Esophagus muscularis mucosa (tissue), 4 donors: ENCODE data around the gene LRRN2. TPM values are rescaled to one million over a fixed set of nuclear protein-coding genes. Genes with fewer than 3 reads are reported as not detected.

ENCODE experiments used
- DNase-seq: peaks from one replicate; pipeline ENCODE4 v3.0.0-alpha.2; 2017; ENCODE audit errors: extremely low spot score
- H3K27ac ChIP-seq, 4 donors: fragments of 200-600 bp; sonication (generic); replicated peaks in 1 of 4; 1 replicate in 3 of 4; 2 replicates in 1 of 4; pipeline ENCODE4 v1.5.1; 2016 to 2019; ENCODE audit warnings: mild to moderate bottlenecking in 1 of 4
- H3K27me3 ChIP-seq, 4 donors: fragments of 200-600 bp; sonication (generic); one replicate each; pipeline versions ENCODE4 v1.5.1 to v1.6.0; 2016 to 2019
- H3K36me3 ChIP-seq, 4 donors: fragments of 200-600 bp; sonication (generic); one replicate each; pipeline ENCODE4 v1.5.1; 2016 to 2019
- H3K4me1 ChIP-seq, 4 donors: fragments of 200-600 bp; sonication (generic); one replicate each; pipeline ENCODE4 v1.5.1; 2016 to 2019
- H3K4me3 ChIP-seq, 4 donors: fragments of 200-600 bp; sonication (generic); 1 replicate in 2 of 4; 2 replicates in 2 of 4; pipeline ENCODE4 v1.5.1; 2016 to 2019; ENCODE audit warnings: mild to moderate bottlenecking in 4 of 4, moderate library complexity in 1 of 4
- H3K9me3 ChIP-seq, 4 donors: fragments of 200-600 bp; sonication (generic); 1 replicate in 3 of 4; 2 replicates in 1 of 4; pipeline ENCODE4 v1.5.1; 2016 to 2019
- CTCF ChIP-seq, 3 experiments: fragments of 200-600 bp in 2 of 3; fragments of 450-650 bp in 1 of 3; sonication (generic) in 2 of 3; IDR thresholded peaks; one replicate each; pipeline ENCODE4 v1.5.1; 2017 to 2019; ENCODE audit warnings: antibody characterized with exemption in 3 of 3, mild to moderate bottlenecking in 2 of 3, moderate library complexity in 1 of 3
- EP300 ChIP-seq: sonication (generic); formaldehyde crosslinking; IDR thresholded peaks from one replicate; pipeline ENCODE4 v1.6.1; 2017; ENCODE audit warnings: antibody characterized with exemption
- POLR2A ChIP-seq: fragments of 450-650 bp; IDR thresholded peaks from one replicate; pipeline ENCODE4 v1.6.1; 2017; ENCODE audit warnings: antibody characterized with exemption, moderate library complexity, mild to moderate bottlenecking, low read depth
- POLR2AphosphoS5 ChIP-seq, 2 donors: sonication (generic); formaldehyde crosslinking; IDR thresholded peaks; one replicate each; pipeline ENCODE4 v1.6.1; 2017; ENCODE audit warnings: antibody characterized with exemption in 2 of 2
- WGBS: methylation state at CpG from one replicate; pipeline ENCODE4 v1.1.5; 2018; 5-methylcytosine and 5-hydroxymethylcytosine counted together
- intact Hi-C: fragments of 100-400 bp; cut with DNase I; formaldehyde crosslinking; loops from one replicate; pipeline ENCODE4 v1.15.1; 2023
- total RNA-seq, 4 donors: library from RNA; depleted of rRNA; stranded (reverse); fragments of >200 nt; gene quantifications; one replicate each; pipeline versions ENCODE4 v1.1.0 to v1.2.1, GENCODE V29; 2016

LRRN2 gene
- total RNA-seq, 4 donors from 2014 or later = 3.6 to 15.2 (median 5.0) TPM

GRCh38 chr1:204574865-204575163, 110.7 kb downstream of the LRRN2 start:
- H3K36me3 ChIP-seq = peaks cover 0 to 19% (median 3%) of the 10 kb centered on the region in 4 donors
- TF ChIP-seq POLR2A (no peak), EP300 (no peak), POLR2AphosphoS5 (IDR thresholded peaks at IDR 0.05) (no peak), CTCF (IDR thresholded peaks at IDR 0.05) (no peak)
- 59% methylated on average over 3 of the region's 3 CpGs for WGBS
- no peak overlapping the region for H3K4me3 ChIP-seq
- H3K27ac ChIP-seq = peak overlapping the region in 1 of 4 donors; percentile 31
- intact Hi-C loops = loop anchor here (10.0 kb wide), 1 partner anchor 100 kb away; no protein-coding TSS in a partner anchor
- H3K27me3 ChIP-seq = no peaks in the 10 kb centered on the region
- H3K9me3 ChIP-seq = no peaks in the 10 kb centered on the region
- DNase-seq = no peak
- peaks cover 6 to 31% (median 22%) of the 10 kb centered on the region in 4 donors for H3K4me1 ChIP-seq

DNA sequence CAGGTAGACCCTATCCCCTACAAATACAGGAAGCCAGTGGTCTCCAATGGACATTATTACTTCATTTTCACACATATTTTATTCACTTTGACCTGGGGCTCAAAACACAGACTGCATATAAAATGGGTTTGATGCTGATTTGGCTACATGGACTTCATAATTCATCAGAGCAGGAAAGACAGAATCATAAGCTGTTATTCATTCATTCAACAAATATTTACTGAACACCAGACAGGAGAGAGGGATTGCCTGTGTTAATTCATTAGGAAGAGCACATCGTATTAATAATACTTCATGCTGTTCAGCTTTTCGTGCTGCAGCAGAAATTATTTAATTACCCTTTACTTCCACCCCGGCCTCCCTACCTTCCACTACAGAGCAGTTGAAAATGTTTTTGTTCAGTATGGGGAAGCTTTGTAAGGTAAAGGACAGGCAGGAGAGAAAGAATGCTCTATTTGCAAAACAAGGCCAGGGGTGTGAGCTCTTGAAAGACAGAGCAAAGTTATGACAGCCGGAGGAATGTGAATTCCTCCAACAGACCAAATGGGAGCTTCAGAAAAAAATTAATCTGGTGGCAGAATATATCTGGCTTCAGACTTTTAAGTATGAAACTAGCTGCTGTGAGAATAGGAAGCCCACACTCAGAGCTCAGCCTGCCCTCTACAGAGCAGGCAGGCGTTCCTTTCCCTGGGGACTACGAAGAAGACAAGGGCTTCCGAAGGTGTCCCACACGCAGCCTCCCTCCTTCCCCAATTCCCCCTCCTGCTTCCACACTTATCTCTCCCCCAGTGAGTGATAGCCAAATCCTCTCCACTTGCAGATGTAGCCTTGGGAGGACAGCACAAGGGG, 111.3 kb downstream of the LRRN2 start:
- Histone ChIP-seq H3K4me3 (no peak overlapping the region), H3K27me3 (no peaks in the 10 kb centered on the region), H3K9me3 (no peaks in the 10 kb centered on the region), H3K36me3 (peaks cover 0 to 19% (median 3%) of the 10 kb centered on the region in 4 donors), H3K27ac (peak overlapping the region in 2 of 4 donors; percentile 31 to 44), H3K4me1 (peaks cover 6 to 29% (median 20%) of the 10 kb centered on the region in 4 donors)
- TF ChIP-seq CTCF (IDR thresholded peaks at IDR 0.05) (no peak), POLR2A (no peak), EP300 (no peak), POLR2AphosphoS5 (IDR thresholded peaks at IDR 0.05) (no peak)
- whole genome bisulfite sequencing = 60% methylated on average over 8 of the region's 8 CpGs
- intact Hi-C loops = loop anchor here (10.0 kb wide), 1 partner anchor 101 kb away; no protein-coding TSS in a partner anchor
- no peak for DNase-seq

- no peak overlapping the region for H3K27ac ChIP-seq
- no peaks in the 10 kb centered on the region for H3K27me3 ChIP-seq
- H3K4me3 ChIP-seq = no peak overlapping the region
- peaks cover 6 to 21% (median 18%) of the 10 kb centered on the region in 4 donors for H3K4me1 ChIP-seq
- no peak for DNase-seq
- intact Hi-C loops = loop anchor here (10.0 kb wide), 1 partner anchor 102 kb away; no protein-coding TSS in a partner anchor
- H3K36me3 ChIP-seq = peaks cover 0 to 21% (median 3%) of the 10 kb centered on the region in 4 donors
- no peaks in the 10 kb centered on the region for H3K9me3 ChIP-seq
- TF ChIP-seq POLR2A = no peak
- TF ChIP-seq CTCF (IDR thresholded peaks at IDR 0.05) = no peak
- TF ChIP-seq POLR2AphosphoS5 (IDR thresholded peaks at IDR 0.05) = no peak
- no peak for TF ChIP-seq EP300
- 84% methylated on average over 8 of the region's 8 CpGs for WGBS
These were observed 112.3 kb downstream of the LRRN2 start for GRCh38 chr1:204572923-204573922.

DNA sequence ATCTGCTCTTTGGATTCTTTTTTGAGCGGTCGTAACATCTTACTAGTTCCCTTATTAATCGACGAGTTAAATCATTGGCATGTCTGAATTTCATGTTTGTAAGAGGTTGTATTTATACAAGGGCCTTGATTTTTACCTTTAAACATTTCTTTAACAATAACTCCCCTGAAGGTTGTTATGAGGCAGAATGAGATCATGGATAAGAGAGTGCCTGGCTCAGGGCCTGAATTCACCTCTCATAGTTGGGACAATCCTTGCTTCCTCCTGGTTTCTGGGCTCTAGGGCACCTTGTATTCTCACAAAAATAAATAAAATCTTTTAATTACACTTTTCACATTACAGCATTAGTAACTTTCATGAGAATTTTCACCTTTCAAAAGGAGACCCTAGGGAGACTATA, 113.9 kb downstream of the LRRN2 start:
- Histone ChIP-seq H3K27ac (no peak overlapping the region), H3K36me3 (peaks cover 0 to 28% (median 2%) of the 10 kb centered on the region in 4 donors), H3K27me3 (no peaks in the 10 kb centered on the region), H3K9me3 (no peaks in the 10 kb centered on the region), H3K4me3 (no peak overlapping the region), H3K4me1 (peaks cover 6 to 20% (median 17%) of the 10 kb centered on the region in 4 donors)
- WGBS = 94% methylated on average over 4 of the region's 4 CpGs
- TF ChIP-seq EP300 (no peak), POLR2A (no peak), POLR2AphosphoS5 (IDR thresholded peaks at IDR 0.05) (no peak), CTCF (IDR thresholded peaks at IDR 0.05) (no peak)
- intact Hi-C loops = loop anchor here (10.0 kb wide), 1 partner anchor 103 kb away; no protein-coding TSS in a partner anchor
- DNase-seq = no peak
